Smooth muscle cell (in vitro differentiated cells): ENCODE data around the gene NPY2R. TPM values are rescaled to one million over a fixed set of nuclear protein-coding genes. Genes with fewer than 3 reads are reported as not detected.

Experiments used
- DNase-seq: peaks from one replicate; lab custom pipeline; 2025; ENCODE audit not compliant: unreplicated experiment; lab: John Stamatoyannopoulos, UW
- H2AFZ ChIP-seq: fragments of 200-600 bp; sonication (generic); 2 replicates; pipeline ENCODE4 v1.6.0; 2016; ENCODE audit warnings: antibody characterized with exemption, low read depth, mild to moderate bottlenecking
- H3F3A ChIP-seq: fragments of 200-600 bp; sonication (generic); 2 replicates; pipeline ENCODE4 v1.6.0; 2017; ENCODE audit warnings: antibody characterized with exemption, low read depth
- H3K27ac ChIP-seq: fragments of 200-600 bp; sonication (generic); 2 replicates; pipeline ENCODE4 v1.5.1; 2016; ENCODE audit warnings: low read depth, mild to moderate bottlenecking
- H3K27me3 ChIP-seq: fragments of 200-600 bp; sonication (generic); 2 replicates; pipeline ENCODE4 v1.6.1; 2016; ENCODE audit warnings: low read depth, mild to moderate bottlenecking
- H3K36me3 ChIP-seq: fragments of 200-600 bp; sonication (generic); 2 replicates; pipeline ENCODE4 v1.5.1; 2016; ENCODE audit warnings: low read depth
- H3K4me1 ChIP-seq: fragments of 200-600 bp; sonication (generic); 2 replicates; pipeline ENCODE4 v1.5.1; 2016; ENCODE audit warnings: low read depth
- H3K4me2 ChIP-seq: fragments of 200-600 bp; sonication (generic); 2 replicates; pipeline ENCODE4 v1.6.0; 2016; ENCODE audit warnings: mild to moderate bottlenecking
- H3K4me3 ChIP-seq: fragments of 200-600 bp; sonication (generic); 2 replicates; pipeline ENCODE4 v1.5.1; 2016; ENCODE audit warnings: mild to moderate bottlenecking
- H3K79me2 ChIP-seq: fragments of 200-600 bp; sonication (generic); 2 replicates; pipeline ENCODE4 v1.6.0; 2016; ENCODE audit warnings: low read depth, mild to moderate bottlenecking
- H3K9ac ChIP-seq: fragments of 200-600 bp; sonication (generic); 2 replicates; pipeline ENCODE4 v1.6.0; 2016; ENCODE audit warnings: low read depth
- H3K9me3 ChIP-seq: fragments of 200-600 bp; sonication (generic); replicated peaks from 2 replicates; pipeline ENCODE4 v1.5.1; 2016; ENCODE audit warnings: low read depth
- H4K20me1 ChIP-seq: fragments of 200-600 bp; sonication (generic); 2 replicates; pipeline ENCODE4 v1.6.0; 2016; ENCODE audit warnings: low read depth
- WGBS: methylation state at CpG from one replicate; pipeline ENCODE4 v1.1.7; 2016; ENCODE audit warnings: low lambda C conversion rate; 5-methylcytosine and 5-hydroxymethylcytosine counted together
- polyA plus RNA-seq: library from polyadenylated mRNA; unstranded; fragments of >200 nt; fragmentation: Nextera tagmentation; extraction: Ambion mirVana; gene quantifications from 2 replicates; pipeline ENCODE4 v1.2.1, GENCODE V29; 2016
- total RNA-seq: library from RNA; depleted of rRNA; stranded (reverse); fragments of >200 nt; gene quantifications from 2 replicates; pipeline ENCODE4 v1.2.3, GENCODE V29; 2014
- TF ChIP-seq, protein P1 (sequence below): fragments of 200-600 bp; sonication (generic); IDR thresholded peaks from 2 replicates; pipeline ENCODE4 v1.5.1; 2017; ENCODE audit warnings: borderline replicate concordance, mild to moderate bottlenecking, antibody characterized with exemption; ENCODE audit not compliant: insufficient read depth, poor library complexity, severe bottlenecking

NPY2R gene
- total and polyA plus RNA-seq, 2 experiments from 2014 or later, result not detected

DNA sequence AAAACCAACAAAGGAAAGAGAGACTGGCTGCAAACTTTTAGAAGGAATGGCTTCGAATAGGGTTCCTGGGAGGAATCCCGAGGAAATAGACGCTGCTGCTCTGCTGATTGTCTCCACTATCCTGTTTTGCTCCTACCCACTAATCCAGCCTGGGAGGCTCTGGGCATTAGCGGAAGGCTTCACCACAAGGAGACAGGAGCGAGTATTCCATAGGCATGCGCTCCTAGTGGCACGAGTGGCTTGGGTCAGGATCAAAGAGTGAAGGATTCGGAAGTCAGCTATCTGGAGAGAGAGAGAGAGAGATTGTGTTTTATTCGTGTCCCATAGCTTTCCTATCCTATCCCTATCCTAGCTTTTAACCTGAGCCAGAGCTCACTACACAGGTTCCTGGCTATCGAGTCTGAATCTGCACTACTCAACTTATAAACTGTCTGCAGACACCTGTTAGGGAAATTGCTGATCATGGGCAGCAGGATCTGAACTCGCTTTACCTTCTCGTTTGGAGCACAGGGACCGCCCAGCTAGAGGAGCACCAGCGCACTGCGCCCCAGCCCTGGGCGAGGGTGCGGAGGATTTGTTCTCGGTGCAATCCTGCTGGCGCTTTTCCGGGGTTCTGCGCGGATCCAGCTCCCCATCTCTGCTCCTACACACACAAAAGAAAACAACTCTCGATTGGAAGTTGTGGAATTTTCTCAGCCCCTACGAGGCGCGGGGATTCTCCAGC, 740 bp upstream of the NPY2R start:
- Histone ChIP-seq H3K27me3 (peaks cover 75% of the 10 kb centered on the region), H3K4me3 (peak overlapping the region; percentile 42), H2AFZ (no peak overlapping the region), H3K4me1 (peaks cover 13% of the 10 kb centered on the region), H3K9me3 (no peaks in the 10 kb centered on the region), H3F3A (no peaks in the 10 kb centered on the region), H3K9ac (no peak overlapping the region), H3K79me2 (no peaks in the 10 kb centered on the region), H3K27ac (no peak overlapping the region), H3K4me2 (peak overlapping the region; percentile 82), H4K20me1 (no peaks in the 10 kb centered on the region), H3K36me3 (no peaks in the 10 kb centered on the region)
- no peak for DNase-seq
- WGBS, result 4% methylated on average over 26 of the region's 26 CpGs
- TF ChIP-seq, protein P1, sequence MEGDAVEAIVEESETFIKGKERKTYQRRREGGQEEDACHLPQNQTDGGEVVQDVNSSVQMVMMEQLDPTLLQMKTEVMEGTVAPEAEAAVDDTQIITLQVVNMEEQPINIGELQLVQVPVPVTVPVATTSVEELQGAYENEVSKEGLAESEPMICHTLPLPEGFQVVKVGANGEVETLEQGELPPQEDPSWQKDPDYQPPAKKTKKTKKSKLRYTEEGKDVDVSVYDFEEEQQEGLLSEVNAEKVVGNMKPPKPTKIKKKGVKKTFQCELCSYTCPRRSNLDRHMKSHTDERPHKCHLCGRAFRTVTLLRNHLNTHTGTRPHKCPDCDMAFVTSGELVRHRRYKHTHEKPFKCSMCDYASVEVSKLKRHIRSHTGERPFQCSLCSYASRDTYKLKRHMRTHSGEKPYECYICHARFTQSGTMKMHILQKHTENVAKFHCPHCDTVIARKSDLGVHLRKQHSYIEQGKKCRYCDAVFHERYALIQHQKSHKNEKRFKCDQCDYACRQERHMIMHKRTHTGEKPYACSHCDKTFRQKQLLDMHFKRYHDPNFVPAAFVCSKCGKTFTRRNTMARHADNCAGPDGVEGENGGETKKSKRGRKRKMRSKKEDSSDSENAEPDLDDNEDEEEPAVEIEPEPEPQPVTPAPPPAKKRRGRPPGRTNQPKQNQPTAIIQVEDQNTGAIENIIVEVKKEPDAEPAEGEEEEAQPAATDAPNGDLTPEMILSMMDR, result no peak

- no peaks in the 10 kb centered on the region for H3K79me2 ChIP-seq
- no peak overlapping the region for H3K9ac ChIP-seq
- no peaks in the 10 kb centered on the region for H4K20me1 ChIP-seq
- 88% methylated on average over 5 of the region's 5 CpGs for WGBS
- H3K4me1 ChIP-seq, result no peaks in the 10 kb centered on the region
- no peak overlapping the region for H3K27ac ChIP-seq
- H3K9me3 ChIP-seq, result no peaks in the 10 kb centered on the region
- H3K27me3 ChIP-seq, result no peaks in the 10 kb centered on the region
- H3K36me3 ChIP-seq, result no peaks in the 10 kb centered on the region
- H2AFZ ChIP-seq, result no peak overlapping the region
- TF ChIP-seq, protein P1, result no peak
- no peaks in the 10 kb centered on the region for H3F3A ChIP-seq
- no peak overlapping the region for H3K4me2 ChIP-seq
- no peak for DNase-seq
- H3K4me3 ChIP-seq, result no peak overlapping the region
Observed at GRCh38 chr4:155220025-155220424, 11.6 kb downstream of the NPY2R start.

GRCh38 chr4:155227131-155227530, 18.7 kb downstream of the NPY2R start:
- Histone ChIP-seq H3K79me2 (no peaks in the 10 kb centered on the region), H3K9me3 (no peaks in the 10 kb centered on the region), H3K4me1 (no peaks in the 10 kb centered on the region), H3F3A (no peaks in the 10 kb centered on the region), H4K20me1 (no peaks in the 10 kb centered on the region), H3K4me3 (no peak overlapping the region), H2AFZ (no peak overlapping the region), H3K4me2 (no peak overlapping the region), H3K9ac (no peak overlapping the region), H3K27me3 (no peaks in the 10 kb centered on the region), H3K27ac (no peak overlapping the region), H3K36me3 (no peaks in the 10 kb centered on the region)
- 45% methylated on average over 2 of the region's 2 CpGs for WGBS
- DNase-seq, result no peak
- TF ChIP-seq, protein P1, result no peak

- H3K9ac ChIP-seq, result no peak overlapping the region
- H3K27me3 ChIP-seq, result no peaks in the 10 kb centered on the region
- no peaks in the 10 kb centered on the region for H3K36me3 ChIP-seq
- H2AFZ ChIP-seq, result no peak overlapping the region
- no peaks in the 10 kb centered on the region for H3K79me2 ChIP-seq
- no peaks in the 10 kb centered on the region for H3K4me1 ChIP-seq
- no peak for DNase-seq
- TF ChIP-seq, protein P1, result no peak
- H3K4me2 ChIP-seq, result no peak overlapping the region
- no peaks in the 10 kb centered on the region for H3K9me3 ChIP-seq
- H3K27ac ChIP-seq, result no peak overlapping the region
- H3F3A ChIP-seq, result no peaks in the 10 kb centered on the region
- no peak overlapping the region for H3K4me3 ChIP-seq
- H4K20me1 ChIP-seq, result no peaks in the 10 kb centered on the region
Observed at GRCh38 chr4:155228713-155229112, 20.3 kb downstream of the NPY2R start.
